ENCODE measurements around the gene RXRA.
"Not testable (repeated sequence)": the region's sequence is repeated elsewhere in the genome, so short reads cannot be mapped to it uniquely, and the experiment has no call there.

The RXRA gene

GRCh38 chr9:134294153-134295071 is 31.8 kb upstream of the RXRA start:
- no peak for DNase-seq

GRCh38 chr9:134295101-134295745 is 31.0 kb upstream of the RXRA start:
- DNase-seq, result no peak

GRCh38 chr9:134295746-134296250 is 30.5 kb upstream of the RXRA start:
- DNase-seq, result no peak

GRCh38 chr9:134296301-134297082 is 29.8 kb upstream of the RXRA start:
- no peak for DNase-seq

GRCh38 chr9:134297083-134297410 is 29.2 kb upstream of the RXRA start:
- DNase-seq, result no peak

- no peak for DNase-seq
Measured at GRCh38 chr9:134297576-134297975, 28.7 kb upstream of the RXRA start.

GRCh38 chr9:134298000-134298399 is 28.3 kb upstream of the RXRA start:
- no peak for DNase-seq

GRCh38 chr9:134299068-134299467 is 27.2 kb upstream of the RXRA start:
- DNase-seq, result no peak

- peak; percentile 85 for DNase-seq
Measured at GRCh38 chr9:134299883-134300282, 26.4 kb upstream of the RXRA start.

- no peak for DNase-seq
Measured at GRCh38 chr9:134301387-134302129, 24.7 kb upstream of the RXRA start.

- DNase-seq, result no peak
Measured at GRCh38 chr9:134302130-134302817, 24.0 kb upstream of the RXRA start.

GRCh38 chr9:134303601-134304000 is 22.7 kb upstream of the RXRA start:
- DNase-seq, result no peak

GRCh38 chr9:134304261-134304660 is 22.0 kb upstream of the RXRA start:
- DNase-seq, result no peak

- DNase-seq, result no peak
Measured at GRCh38 chr9:134304690-134305089, 21.6 kb upstream of the RXRA start.

- no peak for DNase-seq
Measured at GRCh38 chr9:134305533-134305932, 20.7 kb upstream of the RXRA start.

GRCh38 chr9:134306042-134306441 is 20.2 kb upstream of the RXRA start:
- DNase-seq, result not testable (repeated sequence)

GRCh38 chr9:134306636-134307600 is 19.3 kb upstream of the RXRA start:
- no peak for DNase-seq

GRCh38 chr9:134307674-134308638 is 18.3 kb upstream of the RXRA start:
- no peak for DNase-seq

- not testable (repeated sequence) for DNase-seq
Measured at GRCh38 chr9:134308639-134309220, 17.5 kb upstream of the RXRA start.
